Activated CD4-positive, alpha-beta T cell treated with anti-CD3 and anti-CD28 coated beads, Interleukin-2, amount 50 U/mL, for 16 hours (primary cell): Measurements from ENCODE around the gene IFIT1B.

Source experiments
- DNase-seq: peaks from one replicate; pipeline ENCODE4 v3.0.0-alpha.2; 2020

Gene IFIT1B

DNA sequence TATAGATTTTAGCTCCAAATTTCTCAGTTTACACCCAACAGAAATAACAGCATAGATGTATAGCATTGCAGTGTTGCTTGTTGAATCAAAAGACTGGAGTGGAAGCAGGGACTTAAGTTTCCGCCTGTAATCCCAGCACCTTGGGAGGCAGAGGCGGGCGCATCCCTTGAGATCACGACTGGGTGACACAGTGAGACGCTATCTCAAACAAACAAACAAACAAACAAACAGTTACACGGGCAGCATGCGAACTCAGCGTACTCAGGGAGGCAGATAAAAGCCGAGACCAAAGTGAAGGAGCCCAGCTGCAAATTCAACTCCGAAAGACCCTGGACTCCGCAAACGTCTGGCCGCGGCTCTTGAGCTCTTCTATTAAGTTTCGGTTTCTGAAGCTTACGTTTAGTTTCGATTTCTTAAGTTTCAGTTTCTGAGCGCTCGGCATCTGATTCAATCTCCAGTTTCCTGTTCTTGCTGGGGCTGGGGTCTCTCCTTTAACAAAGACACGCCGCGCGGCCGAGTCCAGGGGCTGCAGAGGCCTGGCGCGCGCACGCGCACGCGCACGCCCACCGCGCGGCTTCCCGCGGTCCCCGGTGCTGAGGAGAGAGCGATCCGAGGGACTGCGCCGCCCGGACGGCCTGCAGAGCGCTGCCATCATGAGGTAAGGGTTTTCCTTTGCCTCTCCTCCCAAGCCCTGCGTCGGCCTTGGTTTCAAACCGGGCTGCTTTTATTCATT, 36.5 kb downstream of the IFIT1B start, which contains the start of gene IFIT5:
Gene IFIT5, plus strand, starts transcription at position 423 of the 733 bp plus-strand sequence. Its CDS starts 231 bp downstream, at position 654.
- DNase-seq, result peak; percentile 63

- DNase-seq, result no peak
Measured at GRCh38 chr10:89414879-89415821, 37.3 kb downstream of the IFIT1B start.

DNA sequence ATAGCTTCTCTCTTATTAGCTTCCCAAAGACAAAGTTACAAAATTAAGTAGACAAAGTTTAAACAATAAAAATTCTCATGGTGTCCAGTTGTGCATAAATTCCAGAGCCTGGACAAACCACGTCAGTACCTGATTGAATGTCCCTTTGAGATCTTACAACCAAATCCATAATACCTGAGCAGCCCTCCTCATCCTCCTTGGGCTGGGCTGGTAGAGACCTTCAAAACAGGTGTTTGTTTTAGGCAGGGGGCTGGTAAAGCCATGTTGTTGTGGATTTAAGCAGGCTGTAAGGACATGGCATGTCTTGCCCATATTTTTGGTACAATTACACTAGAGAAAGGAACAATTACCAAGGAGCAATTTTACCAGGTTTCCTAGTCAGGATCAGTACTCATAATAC, 38.6 kb downstream of the IFIT1B start:
- DNase-seq, result no peak

- DNase-seq, result no peak
Measured at GRCh38 chr10:89419548-89419947, 41.7 kb downstream of the IFIT1B start.

- DNase-seq, result no peak
Measured at GRCh38 chr10:89421018-89421476, 43.2 kb downstream of the IFIT1B start.

- DNase-seq, result no peak
Measured at GRCh38 chr10:89425000-89425399, 47.1 kb downstream of the IFIT1B start.

DNA sequence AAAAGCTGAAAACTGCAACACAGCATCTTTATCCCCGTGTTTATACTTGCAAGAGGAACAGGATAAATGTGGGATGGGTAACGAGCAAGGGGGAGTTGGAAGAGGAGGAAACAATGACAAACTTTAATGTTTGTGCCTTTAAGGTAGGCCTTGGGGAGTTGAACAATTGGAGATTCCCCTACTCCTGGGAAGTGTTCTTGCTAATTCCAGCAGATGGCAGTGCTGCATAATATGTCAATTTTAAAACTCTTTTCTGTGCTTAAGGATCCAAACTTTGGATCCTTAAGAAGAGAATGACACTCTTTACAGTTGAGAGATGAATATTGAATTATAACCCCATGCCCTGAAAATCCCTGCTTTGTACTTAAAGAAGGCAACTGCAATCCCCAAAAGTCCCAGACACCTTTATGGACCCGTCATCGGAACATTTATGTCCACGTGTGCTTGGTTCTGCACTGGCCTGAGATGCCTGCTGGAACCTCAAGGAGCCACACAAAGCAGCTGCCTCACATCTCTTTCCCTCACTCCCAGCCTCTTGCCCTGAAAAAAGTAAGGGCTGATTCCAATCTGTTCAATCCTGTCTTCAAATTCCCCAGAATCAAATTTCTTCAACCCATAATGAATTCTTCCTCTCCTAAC, 48.5 kb downstream of the IFIT1B start:
- peak; percentile 20 for DNase-seq

DNA sequence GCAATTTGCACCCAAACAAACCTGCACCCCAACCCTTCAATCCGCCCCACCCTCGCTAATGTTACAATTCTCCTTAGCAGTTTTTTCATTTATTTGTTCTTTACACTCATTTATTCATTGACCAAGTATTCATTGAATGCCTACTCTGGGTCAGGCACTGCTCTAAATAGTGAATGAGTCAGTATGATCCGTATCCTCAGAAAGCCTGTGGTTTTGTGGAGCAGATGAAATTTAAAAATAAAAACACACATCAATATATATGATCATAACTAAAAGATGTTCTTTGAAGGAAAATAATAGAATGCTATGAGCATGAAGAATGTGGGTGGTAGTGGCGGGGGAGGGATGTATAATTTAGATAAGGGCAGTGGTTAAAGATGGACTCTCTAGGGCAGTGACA, 49.8 kb downstream of the IFIT1B start:
- no peak for DNase-seq

DNA sequence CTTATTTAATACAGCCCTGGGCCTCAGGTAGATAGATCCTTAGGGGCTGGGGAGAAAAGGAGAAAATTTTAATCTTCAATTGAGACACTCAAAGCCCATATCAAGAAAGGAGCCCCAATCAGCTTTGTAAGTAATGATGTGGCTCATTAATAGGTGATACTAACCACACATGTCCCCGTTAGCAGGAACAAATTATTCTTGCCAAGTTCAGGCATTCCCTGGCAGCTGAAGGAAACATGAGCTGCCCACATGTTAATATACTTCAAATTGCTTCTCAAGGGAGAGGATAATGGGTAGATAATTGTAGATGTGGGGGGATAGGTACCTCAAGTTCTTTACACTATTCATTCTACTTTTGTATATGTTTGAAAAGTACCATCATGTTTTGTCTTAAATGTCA, 51.0 kb downstream of the IFIT1B start:
- no peak for DNase-seq

DNA sequence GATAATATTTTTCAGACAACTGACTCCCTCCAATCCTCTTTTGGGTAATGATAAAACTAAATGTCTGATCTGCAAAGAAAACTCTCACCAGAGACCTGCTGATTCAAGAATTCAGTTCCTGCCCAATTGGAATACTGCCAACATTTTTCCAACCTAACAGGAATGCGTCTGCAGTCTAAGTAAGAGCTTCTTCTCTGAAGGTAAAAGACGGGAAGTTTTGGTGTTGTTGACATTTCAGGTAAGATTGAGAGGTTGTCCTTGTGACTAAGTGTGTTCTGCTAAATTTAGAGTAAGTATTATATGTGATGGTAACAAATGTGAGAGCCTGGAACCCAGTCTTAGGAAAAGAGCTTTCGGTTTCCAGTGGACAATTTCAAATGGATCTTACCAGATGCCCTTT, 54.1 kb downstream of the IFIT1B start:
- no peak for DNase-seq
